Ovary (tissue), 3 donors: ENCODE results near the gene COX8A.

ENCODE experiments used
- CTCF ChIP-seq, 3 donors: fragments of 450-650 bp in 2 of 3; fragments of 200-600 bp in 1 of 3; IDR thresholded peaks; one replicate each; pipeline versions ENCODE4 v1.5.1 to v1.8.0; 2016 to 2022; ENCODE audit warnings: antibody characterized with exemption in 3 of 3, mild to moderate bottlenecking in 1 of 3
- EP300 ChIP-seq: sonication (generic); formaldehyde crosslinking; IDR thresholded peaks from one replicate; pipeline ENCODE4 v1.6.1; 2017; ENCODE audit warnings: antibody characterized with exemption
- donor health status: DM: no; HTN: no; CAD: no.

GRCh38 chr11:64023712-64024710 is 49.6 kb downstream of the COX8A start:
- TF ChIP-seq CTCF (IDR thresholded peaks at IDR 0.05) (no peak), EP300 (no peak)
